Measurements from ENCODE around the gene PSAT1.

GRCh38 chr9:78325343-78325742 lies 28.4 kb downstream of the PSAT1 start:
- TF ChIP-seq CTCF (conservative IDR thresholded peaks at IDR 0.05; ENCODE audit: low read depth, low read length), result no peak
- TF ChIP-seq EZH2 (IDR thresholded peaks at IDR 0.05; ENCODE audit: borderline replicate concordance, low read depth, low read length, poor library complexity, severe bottlenecking), result no peak
